CD14-positive monocyte (primary cell): ENCODE data around the gene CBX3. TPM values are rescaled to one million over a fixed set of nuclear protein-coding genes. Genes with fewer than 3 reads are reported as not detected.
A peak's percentile ranks its signal among the peaks of the same experiment; 100 is the strongest.

Source experiments
- DNase-seq, 3 donors: peaks; one replicate each; pipeline ENCODE4 v3.0.0-alpha.2; 2011 to 2022
- H2AFZ ChIP-seq: 2 replicates; pipeline ENCODE4 v1.6.0; 2012; ENCODE audit warnings: mild to moderate bottlenecking, low read depth, low read length, inconsistent platforms; ENCODE audit not compliant: insufficient read depth, poor library complexity, severe bottlenecking
- H3K27ac ChIP-seq, 2 donors: 1 replicate in 1 of 2; 2 replicates in 1 of 2; pipeline ENCODE4 v1.5.1; 2012 to 2013; ENCODE audit warnings: low read length in 2 of 2, control low read depth in 1 of 2, inconsistent platforms in 1 of 2, low read depth in 1 of 2, mild to moderate bottlenecking in 1 of 2
- H3K27me3 ChIP-seq, 2 donors: one replicate each; pipeline versions ENCODE4 v1.6.0 to v1.6.1; 2011 to 2013; ENCODE audit warnings: low read length in 2 of 2; ENCODE audit not compliant: control insufficient read depth in 2 of 2, insufficient read depth in 2 of 2
- H3K36me3 ChIP-seq, 2 donors: replicated peaks in 1 of 2; 1 replicate in 1 of 2; 2 replicates in 1 of 2; pipeline versions ENCODE4 v1.5.1 to v1.6.1; 2012 to 2013; ENCODE audit warnings: low read length in 2 of 2, control low read depth in 1 of 2, inconsistent platforms in 1 of 2, mild to moderate bottlenecking in 1 of 2; ENCODE audit not compliant: insufficient read depth in 2 of 2, control insufficient read depth in 1 of 2
- H3K4me1 ChIP-seq, 2 donors: 1 replicate in 1 of 2; 2 replicates in 1 of 2; pipeline versions ENCODE4 v1.5.1 to v1.6.1; 2012 to 2013; ENCODE audit warnings: low read length in 2 of 2, control low read depth in 1 of 2, inconsistent platforms in 1 of 2, mild to moderate bottlenecking in 1 of 2, moderate library complexity in 1 of 2; ENCODE audit not compliant: insufficient read depth in 2 of 2, control insufficient read depth in 1 of 2
- H3K4me2 ChIP-seq: replicated peaks from 2 replicates; pipeline ENCODE3; 2012; ENCODE audit warnings: low read length, moderate library complexity, mild to moderate bottlenecking; ENCODE audit not compliant: poor library complexity, severe bottlenecking; ENCODE audit errors: extremely low read depth
- H3K4me3 ChIP-seq, 3 experiments: fragments of 200-600 bp in 1 of 3; sonication (generic) in 1 of 3; replicated peaks in 1 of 3; 1 replicate in 2 of 3; 2 replicates in 1 of 3; pipeline ENCODE4 v1.5.1; 2011 to 2013; ENCODE audit warnings: low read length in 3 of 3, mild to moderate bottlenecking in 3 of 3, control low read depth in 2 of 3, low read depth in 2 of 3, inconsistent platforms in 1 of 3, moderate library complexity in 1 of 3
- H3K79me2 ChIP-seq: 2 replicates; pipeline ENCODE4 v1.6.0; 2012; ENCODE audit warnings: mild to moderate bottlenecking, control low read depth, inconsistent platforms, low read length, moderate library complexity; ENCODE audit not compliant: insufficient read depth
- H3K9ac ChIP-seq: 2 replicates; pipeline ENCODE4 v1.6.0; 2017; ENCODE audit warnings: low read length, mild to moderate bottlenecking; ENCODE audit not compliant: insufficient read depth, poor library complexity, severe bottlenecking
- H3K9me3 ChIP-seq, 2 donors: replicated peaks in 1 of 2; 1 replicate in 1 of 2; 2 replicates in 1 of 2; pipeline versions ENCODE4 v1.5.1 to v1.6.1; 2012 to 2013; ENCODE audit warnings: low read length in 2 of 2, control low read depth in 1 of 2; ENCODE audit not compliant: control insufficient read depth in 1 of 2, insufficient read depth in 1 of 2
- H4K20me1 ChIP-seq: 2 replicates; pipeline ENCODE4 v1.6.0; 2012; ENCODE audit warnings: mild to moderate bottlenecking, low read length, control low read depth, moderate library complexity; ENCODE audit not compliant: insufficient read depth
- H3K27ac Mint-ChIP-seq, 7 donors: one replicate each; pipeline ENCODE4 v1.8.0; 2020; ENCODE audit warnings: mild to moderate bottlenecking in 7 of 7, mixed read lengths in 7 of 7, moderate library complexity in 6 of 7, inconsistent platforms in 2 of 7
- H3K27me3 Mint-ChIP-seq, 3 donors: one replicate each; pipeline ENCODE4 v1.8.0; 2021 to 2022; ENCODE audit warnings: low read depth in 3 of 3, mild to moderate bottlenecking in 3 of 3, mixed read lengths in 3 of 3, moderate library complexity in 3 of 3, inconsistent platforms in 1 of 3
- H3K36me3 Mint-ChIP-seq, 2 donors: one replicate each; pipeline ENCODE4 v1.8.0; 2020; ENCODE audit warnings: mixed read lengths in 2 of 2, inconsistent platforms in 1 of 2, mild to moderate bottlenecking in 1 of 2
- H3K4me1 Mint-ChIP-seq: one replicate; pipeline ENCODE4 v1.8.0; 2020; ENCODE audit warnings: mild to moderate bottlenecking, mixed read lengths
- H3K4me3 Mint-ChIP-seq, 2 donors: one replicate each; pipeline ENCODE4 v1.8.0; 2020; ENCODE audit warnings: mild to moderate bottlenecking in 2 of 2, mixed read lengths in 2 of 2, moderate library complexity in 1 of 2
- H3K9me3 Mint-ChIP-seq, 7 donors: one replicate each; pipeline ENCODE4 v1.8.0; 2020 to 2022; ENCODE audit warnings: mixed read lengths in 7 of 7, mild to moderate bottlenecking in 6 of 7, moderate library complexity in 6 of 7, inconsistent platforms in 2 of 7
- WGBS: methylation state at CpG from one replicate; pipeline ENCODE4 v1.1.5; 2013; ENCODE audit warnings: missing lambda C conversion rate; ENCODE audit not compliant: insufficient coverage; 5-methylcytosine and 5-hydroxymethylcytosine counted together
- intact Hi-C, 2 donors: fragments of 100-400 bp; cut with micrococcal nuclease; formaldehyde crosslinking; loops; one replicate each; pipeline versions ENCODE4 v1.15.0 to v1.15.1; 2023
- polyA plus RNA-seq, 3 donors: library from polyadenylated mRNA; depleted of rRNA in 1 of 3; unstranded in 2 of 3; stranded (reverse) in 1 of 3; fragments of 300-500 nt in 2 of 3; fragments of >200 nt in 1 of 3; fragmentation: Illumina TruSeq in 2 of 3; gene quantifications; 1 replicate in 2 of 3; 2 replicates in 1 of 3; pipeline ENCODE4 v1.2.3, GENCODE V29; 2012 to 2021
- TF ChIP-seq, protein P1 (sequence below): fragments of 200-600 bp; IDR thresholded peaks from one replicate; pipeline ENCODE4 v1.8.0; 2022; ENCODE audit warnings: antibody characterized with exemption, mild to moderate bottlenecking

The CBX3 gene
- polyA plus RNA-seq, 3 donors, result 48.1 to 78.1 (median 63.7) TPM

DNA sequence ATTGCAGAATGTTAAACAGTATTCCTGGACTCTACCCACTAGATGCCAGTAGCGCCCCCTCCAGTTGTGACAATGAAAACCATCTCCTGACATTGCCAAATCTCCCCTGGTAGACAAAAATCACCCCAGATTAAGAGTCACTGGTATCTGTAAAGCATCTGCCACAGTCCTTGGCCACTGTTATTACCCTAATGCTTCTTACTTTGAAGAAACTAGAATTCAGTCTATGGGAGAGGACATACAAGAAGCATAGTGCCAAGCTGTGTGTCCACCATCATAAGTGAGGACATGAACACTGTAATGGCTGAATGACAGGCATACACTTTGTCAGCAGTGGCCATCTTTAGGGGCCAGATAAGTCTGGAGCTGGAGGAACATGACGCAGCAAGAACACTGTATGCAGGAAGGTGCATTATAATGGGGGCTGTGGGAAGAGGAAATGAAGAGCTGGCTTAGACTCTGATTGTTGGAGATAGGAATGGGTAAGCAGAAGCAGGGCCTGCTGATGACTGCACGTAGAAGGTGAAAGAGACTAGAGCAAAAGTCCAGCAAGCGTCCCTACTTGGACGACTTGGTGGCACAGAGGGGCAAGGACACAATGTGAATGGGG is 32.5 kb downstream of the CBX3 start:
- intact Hi-C loops, result no loop called here

DNA sequence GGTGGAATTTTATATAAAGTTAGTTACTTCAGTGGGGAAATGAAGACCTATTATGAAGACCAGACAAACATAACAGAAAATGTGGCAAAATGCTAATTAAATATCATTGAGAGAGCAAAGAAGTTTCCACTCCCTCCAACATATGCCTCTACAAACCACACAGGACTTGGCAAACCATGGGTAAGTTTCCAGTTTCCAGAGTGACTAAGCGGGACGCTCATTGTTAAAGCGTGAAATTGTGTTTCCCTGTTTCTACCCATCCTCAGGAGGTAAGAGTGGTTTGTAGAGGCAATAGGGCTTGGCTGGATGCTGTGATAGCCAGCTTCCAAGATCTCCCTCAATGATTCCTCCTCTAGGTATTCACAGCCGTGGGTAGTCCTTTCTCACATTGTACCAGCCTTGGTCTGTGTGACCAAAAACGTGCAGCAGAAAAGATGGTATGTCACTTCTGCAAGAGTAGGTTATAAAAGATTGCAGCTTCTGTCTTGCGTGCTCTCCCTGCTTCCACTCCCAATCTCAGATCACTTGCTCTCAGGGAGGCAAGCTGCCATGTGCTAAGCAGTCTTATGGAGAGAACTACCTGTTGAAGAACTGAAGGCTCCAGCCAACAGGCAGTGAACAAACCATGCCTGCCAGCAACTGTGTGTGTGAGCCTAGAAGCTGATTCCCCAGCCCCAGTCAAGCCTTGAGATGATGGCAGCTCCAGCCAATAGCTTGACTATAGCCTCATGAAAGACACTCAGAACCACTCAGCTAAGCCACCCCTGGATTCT is 35.7 kb downstream of the CBX3 start:
- Mint-ChIP-seq H3K36me3 (no peaks in the 10 kb centered on the region), H3K27me3 (peaks cover 0 to 8% (median 0%) of the 10 kb centered on the region in 3 donors), H3K9me3 (peaks cover 0 to 2% (median 0%) of the 10 kb centered on the region in 7 donors), H3K27ac (no peak overlapping the region), H3K4me1 (peaks cover 30% of the 10 kb centered on the region), H3K4me3 (no peak overlapping the region)
- no peak overlapping the region for H3K27ac ChIP-seq
- H3K36me3 ChIP-seq, result no peaks in the 10 kb centered on the region
- H2AFZ ChIP-seq, result peak overlapping the region; percentile 32
- no peak overlapping the region for H3K4me3 ChIP-seq
- intact Hi-C loops, result loop anchor here in 1 of 2 donors (5.0 kb wide), 1 partner anchor 35 kb away; no protein-coding TSS in a partner anchor
- no peaks in the 10 kb centered on the region for H3K9me3 ChIP-seq
- WGBS, result 100% methylated on average over 1 of the region's 6 CpGs
- no peak overlapping the region for H3K4me2 ChIP-seq
- DNase-seq, result peak in 1 of 3 donors; percentile 36
- no peaks in the 10 kb centered on the region for H3K27me3 ChIP-seq
- peaks cover 5 to 11% of the 10 kb centered on the region in 2 donors for H3K4me1 ChIP-seq
- TF ChIP-seq, protein P1, sequence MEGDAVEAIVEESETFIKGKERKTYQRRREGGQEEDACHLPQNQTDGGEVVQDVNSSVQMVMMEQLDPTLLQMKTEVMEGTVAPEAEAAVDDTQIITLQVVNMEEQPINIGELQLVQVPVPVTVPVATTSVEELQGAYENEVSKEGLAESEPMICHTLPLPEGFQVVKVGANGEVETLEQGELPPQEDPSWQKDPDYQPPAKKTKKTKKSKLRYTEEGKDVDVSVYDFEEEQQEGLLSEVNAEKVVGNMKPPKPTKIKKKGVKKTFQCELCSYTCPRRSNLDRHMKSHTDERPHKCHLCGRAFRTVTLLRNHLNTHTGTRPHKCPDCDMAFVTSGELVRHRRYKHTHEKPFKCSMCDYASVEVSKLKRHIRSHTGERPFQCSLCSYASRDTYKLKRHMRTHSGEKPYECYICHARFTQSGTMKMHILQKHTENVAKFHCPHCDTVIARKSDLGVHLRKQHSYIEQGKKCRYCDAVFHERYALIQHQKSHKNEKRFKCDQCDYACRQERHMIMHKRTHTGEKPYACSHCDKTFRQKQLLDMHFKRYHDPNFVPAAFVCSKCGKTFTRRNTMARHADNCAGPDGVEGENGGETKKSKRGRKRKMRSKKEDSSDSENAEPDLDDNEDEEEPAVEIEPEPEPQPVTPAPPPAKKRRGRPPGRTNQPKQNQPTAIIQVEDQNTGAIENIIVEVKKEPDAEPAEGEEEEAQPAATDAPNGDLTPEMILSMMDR, result no peak
- no peaks in the 10 kb centered on the region for H4K20me1 ChIP-seq
- no peak overlapping the region for H3K9ac ChIP-seq
- H3K79me2 ChIP-seq, result no peaks in the 10 kb centered on the region

More for the DNA sequence above, 32.5 kb downstream of the CBX3 start:
- Histone ChIP-seq H3K36me3 (no peaks in the 10 kb centered on the region), H3K9ac (no peak overlapping the region), H3K4me1 (peaks cover 5 to 10% of the 10 kb centered on the region in 2 donors), H3K9me3 (no peaks in the 10 kb centered on the region), H4K20me1 (no peaks in the 10 kb centered on the region), H2AFZ (peak overlapping the region; percentile 25), H3K79me2 (no peaks in the 10 kb centered on the region), H3K27ac (no peak overlapping the region), H3K27me3 (no peaks in the 10 kb centered on the region), H3K4me2 (no peak overlapping the region), H3K4me3 (no peak overlapping the region)
- TF ChIP-seq, protein P1, result no peak
- Mint-ChIP-seq H3K4me1 (peaks cover 27% of the 10 kb centered on the region), H3K27ac (no peak overlapping the region), H3K36me3 (no peaks in the 10 kb centered on the region), H3K4me3 (no peak overlapping the region), H3K27me3 (peaks cover 0 to 6% (median 0%) of the 10 kb centered on the region in 3 donors), H3K9me3 (peaks cover 0 to 2% (median 0%) of the 10 kb centered on the region in 7 donors)
- no peak for DNase-seq
- 33% methylated on average over 5 of the region's 5 CpGs for WGBS
